HG02588 (cell line): Measurements from ENCODE around the gene ZNF24.

Experiments used
- ATAC-seq: cut with Tn5 transposase; IDR thresholded peaks from one replicate; pipeline ENCODE4 v1.9.1; 2021; ENCODE audit warnings: mild to moderate bottlenecking, moderate library complexity; ENCODE audit not compliant: unreplicated experiment

Gene ZNF24

DNA sequence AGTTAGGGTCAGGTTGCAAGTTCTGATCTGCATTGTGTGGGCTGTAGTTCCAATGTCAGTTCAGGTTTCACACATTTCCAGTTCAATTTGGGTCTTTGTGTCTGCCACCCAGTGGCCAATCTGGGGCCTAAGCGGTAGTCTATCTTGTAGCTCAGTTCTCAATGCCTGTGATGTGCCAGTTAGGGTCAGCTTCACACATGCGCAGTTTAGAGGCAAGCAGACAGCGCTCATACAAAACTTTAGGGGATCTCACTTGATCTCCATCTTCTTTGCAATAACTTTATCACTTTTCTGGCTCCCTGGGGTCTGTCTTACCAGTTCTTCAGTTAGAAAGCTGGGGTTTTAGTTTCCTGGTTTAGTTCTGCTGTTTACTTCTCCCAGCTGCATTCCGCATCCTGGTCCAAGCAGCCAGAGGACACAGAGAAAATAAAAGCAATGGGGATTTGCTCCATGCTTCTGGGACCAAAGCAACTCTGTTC, 11.0 kb upstream of the ZNF24 start:
- ATAC-seq, result peak; percentile 87

DNA sequence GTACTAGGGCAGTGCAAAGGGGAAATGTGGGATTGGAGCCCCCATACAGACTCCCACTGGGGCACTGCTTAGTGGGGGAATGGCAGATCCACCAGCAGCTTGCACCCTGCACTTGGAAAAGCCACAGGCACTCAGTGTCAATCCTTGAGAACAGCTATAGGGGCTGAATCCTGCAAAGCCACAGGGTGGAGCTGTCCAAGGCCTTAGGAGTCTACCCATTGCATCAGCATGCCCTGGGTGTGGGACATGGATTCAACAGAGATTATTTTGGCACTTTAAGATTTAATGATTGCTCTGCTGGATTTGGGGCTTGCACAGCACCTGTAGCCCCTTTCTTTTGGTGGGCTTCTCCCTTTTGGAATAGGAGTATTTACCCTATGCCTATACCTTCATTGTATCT, 8.6 kb upstream of the ZNF24 start:
- no peak for ATAC-seq

DNA sequence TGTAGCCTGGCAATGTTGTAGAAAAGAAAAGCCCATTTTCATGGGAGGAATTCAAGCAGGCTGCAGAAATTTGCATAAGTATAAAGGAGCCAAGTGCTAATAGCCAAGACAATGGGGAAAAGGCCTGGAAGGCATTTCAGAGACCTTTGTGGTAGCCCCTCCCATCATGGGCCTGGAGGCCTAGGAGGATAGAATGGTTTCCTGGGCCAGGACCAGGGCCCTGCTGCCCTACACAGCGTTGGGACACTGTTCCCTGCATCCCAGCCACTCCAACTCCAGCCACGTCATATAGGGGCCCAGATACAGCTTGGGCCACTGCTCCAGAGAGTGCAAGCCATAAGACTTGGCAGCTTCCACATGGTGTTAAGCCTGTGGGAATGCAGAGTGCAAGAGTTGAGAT, 8.1 kb upstream of the ZNF24 start:
- no peak for ATAC-seq

DNA sequence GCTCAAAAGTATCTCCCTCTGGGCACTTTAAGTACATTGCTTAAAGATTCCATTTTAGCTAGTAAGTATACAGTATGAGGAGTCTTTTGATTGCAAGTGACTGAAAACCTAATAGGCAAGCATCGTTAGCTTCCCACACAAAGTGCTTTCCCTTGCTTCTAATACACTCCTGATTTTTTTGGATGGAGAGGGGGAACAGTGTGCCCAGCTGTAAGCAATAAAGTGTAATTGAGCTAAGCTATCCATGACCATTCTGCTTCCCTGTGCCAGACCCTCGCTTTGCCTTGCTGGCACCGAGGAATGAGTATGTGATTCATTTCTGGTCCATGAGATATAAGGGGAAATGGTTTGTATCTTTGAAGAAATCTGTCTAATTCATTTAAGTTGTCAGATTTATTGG, 3.8 kb upstream of the ZNF24 start:
- ATAC-seq, result no peak

DNA sequence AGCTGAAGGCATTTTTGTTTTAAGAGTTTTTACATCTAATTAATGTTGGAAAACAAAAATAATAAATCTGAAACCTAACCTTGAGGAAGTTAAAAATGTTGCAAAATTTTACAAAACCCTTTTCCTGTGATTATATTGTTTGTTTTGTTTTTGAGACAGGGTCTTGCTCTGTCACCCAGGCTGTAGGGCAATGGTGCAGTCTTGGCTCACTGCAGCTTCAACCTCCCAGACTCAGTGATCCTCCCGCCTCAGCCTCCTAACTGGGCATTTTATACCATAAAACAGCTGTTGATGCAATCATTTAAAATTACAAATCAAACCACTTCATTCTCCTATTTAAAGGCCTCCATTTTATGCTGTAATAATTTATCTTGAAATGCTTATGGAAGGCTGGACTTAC, 1.7 kb upstream of the ZNF24 start:
- no peak for ATAC-seq

DNA sequence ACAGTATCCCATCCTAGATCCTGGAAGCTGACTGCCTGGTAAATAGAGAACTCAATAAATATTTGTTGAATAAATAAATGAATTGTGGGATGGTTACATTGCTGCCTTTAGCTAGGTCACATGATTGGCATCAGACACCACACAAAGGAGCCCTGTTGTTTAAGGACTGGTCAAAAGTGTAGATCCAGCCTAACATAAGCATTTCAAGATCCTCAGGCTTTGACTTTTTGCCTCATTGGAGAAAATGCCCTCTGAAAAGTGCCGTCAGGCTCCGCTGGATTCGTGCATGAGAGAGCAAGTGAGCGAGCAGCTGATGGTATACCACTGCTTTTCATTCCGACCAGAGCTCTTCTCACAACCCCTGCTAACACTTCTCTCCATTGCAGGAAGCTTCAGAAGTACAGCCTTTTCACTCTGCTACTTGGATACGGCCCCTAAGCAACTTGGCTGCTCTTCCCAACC, 1.3 kb upstream of the ZNF24 start:
- no peak for ATAC-seq

DNA sequence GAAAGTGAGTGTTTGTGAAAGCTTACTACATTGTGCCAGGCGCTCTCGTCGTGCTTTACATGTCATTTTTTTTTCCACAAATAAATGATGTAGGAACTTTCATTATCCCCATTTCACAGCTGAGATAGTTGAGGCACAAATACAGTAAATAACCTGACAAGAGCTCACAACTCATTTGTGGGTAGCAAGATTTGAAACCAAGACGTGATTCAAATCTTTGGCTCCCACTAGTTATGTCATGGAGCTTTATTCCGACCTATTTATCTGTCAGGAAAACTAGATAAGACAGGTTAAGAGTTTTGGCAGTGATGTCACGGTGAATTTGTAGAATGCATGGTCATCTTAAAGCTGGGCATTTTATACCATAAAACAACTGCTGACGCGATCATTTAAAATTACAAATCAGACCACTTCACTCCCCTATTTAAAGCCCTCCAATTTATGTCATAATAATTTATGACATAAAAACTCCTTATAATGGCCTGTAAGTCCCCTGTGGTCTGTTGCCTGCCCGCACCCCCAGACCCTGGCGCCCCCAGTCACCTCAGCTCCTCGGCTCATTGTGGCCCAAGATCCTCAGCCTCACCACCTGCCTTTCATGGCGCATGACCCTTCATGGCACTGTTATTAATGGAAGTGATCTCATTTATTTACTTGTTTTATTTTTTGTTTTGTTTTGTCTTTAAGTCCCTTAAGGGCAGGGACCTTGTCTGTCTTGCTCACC, 678 bp upstream of the ZNF24 start:
- no peak for ATAC-seq

DNA sequence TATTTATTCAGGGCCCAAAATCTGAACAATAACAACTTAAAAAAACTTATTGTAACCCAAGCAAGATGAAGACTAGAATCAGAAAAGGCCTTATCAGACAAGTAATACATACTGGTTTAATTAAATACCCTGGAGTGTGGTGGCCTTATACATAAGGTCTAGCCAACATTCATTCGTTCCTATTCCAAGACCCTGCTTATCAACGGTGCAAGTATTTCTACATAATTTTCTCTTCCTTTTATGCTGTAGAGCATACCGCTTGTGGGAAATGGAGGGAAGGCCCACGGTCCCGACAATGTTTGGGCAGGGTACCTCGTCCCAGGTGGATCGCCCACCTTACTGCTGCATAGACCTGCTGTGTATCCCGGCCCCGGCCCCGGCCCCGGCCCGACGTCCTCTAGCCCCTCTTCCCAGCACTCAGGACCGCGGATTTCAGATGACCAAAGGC, 708 bp downstream of the ZNF24 start:
- ATAC-seq, result no peak

DNA sequence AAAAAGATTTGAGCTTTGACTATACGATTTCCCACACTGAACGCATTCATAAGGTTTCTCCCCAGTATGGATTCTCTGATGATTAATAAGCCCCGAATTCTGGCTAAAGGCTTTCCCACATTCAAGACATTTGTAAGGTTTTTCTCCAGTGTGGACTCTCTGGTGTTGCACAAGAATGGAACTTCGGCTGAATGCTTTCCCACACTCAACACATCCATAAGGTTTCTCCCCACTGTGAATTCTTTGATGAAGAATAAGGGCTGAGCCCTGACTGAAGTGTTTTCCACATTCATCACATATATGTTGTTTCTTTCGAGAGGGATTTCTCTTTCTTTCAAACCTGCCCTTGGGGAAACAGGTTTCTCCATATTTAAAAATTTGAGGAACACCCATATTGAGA, 6.9 kb downstream of the ZNF24 start:
- no peak for ATAC-seq

DNA sequence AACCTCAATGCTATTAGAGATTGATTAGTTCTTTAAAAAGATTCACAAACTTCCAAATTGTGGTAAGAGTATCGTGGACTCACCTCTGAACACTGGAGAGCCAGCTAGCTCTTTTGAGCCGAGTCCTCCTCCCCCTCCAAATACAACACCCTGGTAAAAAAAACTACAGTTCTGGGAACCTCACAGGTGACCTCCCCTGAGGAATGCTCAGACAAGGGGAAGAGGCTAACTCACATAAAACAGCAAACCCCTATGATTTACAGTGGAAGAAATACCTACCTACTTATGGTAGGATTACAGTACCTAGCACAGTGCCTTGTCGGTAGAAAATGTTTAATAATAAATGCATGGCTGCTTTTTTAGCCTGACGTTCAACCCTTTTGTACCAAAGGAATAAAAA, 8.4 kb downstream of the ZNF24 start:
- no peak for ATAC-seq

DNA sequence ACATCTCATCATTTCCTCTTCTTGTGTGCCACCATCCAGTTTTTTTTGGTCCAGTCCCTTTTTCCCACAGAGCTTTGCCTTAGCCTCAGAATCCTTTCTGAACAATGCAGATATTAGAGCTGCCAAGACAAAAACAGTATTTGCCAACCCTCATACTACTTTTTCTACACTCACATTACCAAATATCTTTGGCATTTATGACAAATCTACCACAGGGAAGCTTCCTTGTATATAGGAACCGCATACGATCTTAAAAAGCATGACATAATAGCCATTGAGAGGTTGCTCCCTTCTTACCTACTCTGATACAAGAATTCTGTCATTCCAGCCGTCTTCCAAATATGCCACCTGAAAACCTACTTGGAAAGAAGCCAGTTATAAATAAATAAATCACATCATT, 9.4 kb downstream of the ZNF24 start:
- no peak for ATAC-seq

DNA sequence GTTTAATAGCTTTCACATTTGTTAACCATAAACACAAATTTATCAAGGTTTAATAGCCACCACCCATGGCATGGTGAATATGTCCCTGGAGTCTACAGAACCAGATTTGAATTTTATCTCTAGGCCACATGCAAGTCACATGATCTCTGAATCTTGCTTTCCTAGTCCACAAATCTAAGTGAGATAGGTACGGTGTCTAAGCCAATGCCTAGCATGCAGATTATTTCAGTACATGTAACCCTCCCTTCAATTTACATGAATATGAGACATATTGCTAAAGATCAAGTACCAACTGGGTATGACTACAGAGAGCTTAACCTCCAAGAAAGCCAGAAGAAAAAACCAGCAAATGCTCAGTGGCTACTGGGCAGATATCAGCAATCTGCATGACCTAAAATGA, 10.0 kb downstream of the ZNF24 start:
- ATAC-seq, result no peak

DNA sequence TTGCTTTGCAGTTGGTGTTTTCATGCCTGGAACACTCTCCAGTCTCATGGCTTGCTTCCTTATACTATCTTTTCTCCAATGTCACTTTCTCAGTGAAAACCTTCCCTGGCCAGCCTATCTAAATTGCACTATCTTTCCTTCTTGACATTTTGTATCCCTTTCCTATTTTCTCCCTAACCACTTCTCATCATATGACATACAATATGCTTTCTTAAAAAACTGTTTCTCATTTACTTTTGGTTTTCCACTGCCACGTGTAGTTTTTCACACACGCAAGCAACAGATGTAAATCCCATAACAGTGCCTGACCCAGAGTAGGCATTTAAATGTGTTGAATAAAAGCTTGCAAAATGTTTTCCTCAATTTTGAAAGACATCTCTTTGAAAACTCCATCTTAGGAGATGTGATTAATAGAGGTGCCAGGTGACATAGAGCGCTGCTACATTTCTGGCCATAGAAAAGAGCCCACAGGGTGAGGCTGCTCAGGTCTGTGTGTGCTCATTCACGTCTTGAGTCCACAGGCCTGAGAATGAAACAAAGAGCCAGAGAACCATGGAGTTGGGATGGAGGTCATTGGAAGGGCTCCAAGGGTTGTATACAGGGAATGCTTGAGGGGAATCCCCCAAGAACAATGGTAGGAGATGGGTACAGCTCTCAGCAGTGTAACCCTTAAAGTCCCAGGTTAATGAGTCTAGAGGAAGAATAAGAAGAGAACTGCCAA, 12.7 kb downstream of the ZNF24 start:
- ATAC-seq, result no peak

DNA sequence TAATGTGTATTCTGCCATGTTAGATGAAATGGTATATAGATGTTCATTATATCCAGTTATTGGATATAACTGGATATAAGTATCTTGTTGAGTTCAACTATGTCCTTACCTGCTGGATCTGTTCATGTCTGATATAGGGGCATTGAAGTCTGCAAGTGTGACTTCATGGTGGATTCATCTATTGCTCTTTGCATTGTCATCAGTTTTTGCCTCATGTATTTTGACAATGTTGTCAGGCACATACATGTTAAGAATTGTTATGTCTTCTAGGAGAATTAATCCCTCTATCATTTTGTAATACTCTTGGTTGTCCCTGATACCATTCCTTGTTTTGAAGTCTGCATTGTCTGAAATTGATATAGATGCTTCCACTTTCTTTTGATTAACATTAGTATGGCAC, 15.4 kb downstream of the ZNF24 start:
- ATAC-seq, result no peak

DNA sequence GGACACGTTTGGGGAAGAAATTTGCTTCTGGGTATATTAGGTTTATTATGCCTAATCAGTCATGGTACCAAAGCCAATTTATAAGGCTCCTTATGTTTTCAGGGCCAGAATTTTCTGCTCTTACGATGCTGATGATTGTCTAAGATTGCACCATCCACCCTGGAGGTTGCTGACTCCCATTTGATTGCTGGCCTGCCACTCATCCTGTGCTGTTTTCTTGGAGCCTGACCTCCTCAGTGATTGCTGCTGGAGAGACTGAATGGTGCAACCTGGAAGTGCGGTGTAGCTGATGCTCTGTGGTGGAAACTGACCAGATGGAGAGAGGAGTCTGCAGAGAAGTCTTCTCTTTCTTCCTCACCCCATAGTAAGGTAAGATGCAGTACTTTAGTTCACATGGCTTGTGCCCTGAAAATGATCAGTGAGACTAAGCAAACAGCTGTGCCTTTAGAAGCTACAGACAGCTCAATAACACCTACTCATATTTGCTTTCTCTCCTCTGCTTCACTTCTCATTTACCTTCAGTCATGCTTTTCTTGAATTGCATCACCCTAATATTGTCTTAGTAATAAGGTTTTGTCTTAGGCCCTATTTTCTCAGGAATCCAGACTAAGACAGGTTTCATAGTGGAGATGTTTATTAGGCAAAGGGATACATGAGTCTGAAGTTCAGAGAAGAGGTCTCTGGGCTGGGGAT, 17.4 kb downstream of the ZNF24 start:
- no peak for ATAC-seq

DNA sequence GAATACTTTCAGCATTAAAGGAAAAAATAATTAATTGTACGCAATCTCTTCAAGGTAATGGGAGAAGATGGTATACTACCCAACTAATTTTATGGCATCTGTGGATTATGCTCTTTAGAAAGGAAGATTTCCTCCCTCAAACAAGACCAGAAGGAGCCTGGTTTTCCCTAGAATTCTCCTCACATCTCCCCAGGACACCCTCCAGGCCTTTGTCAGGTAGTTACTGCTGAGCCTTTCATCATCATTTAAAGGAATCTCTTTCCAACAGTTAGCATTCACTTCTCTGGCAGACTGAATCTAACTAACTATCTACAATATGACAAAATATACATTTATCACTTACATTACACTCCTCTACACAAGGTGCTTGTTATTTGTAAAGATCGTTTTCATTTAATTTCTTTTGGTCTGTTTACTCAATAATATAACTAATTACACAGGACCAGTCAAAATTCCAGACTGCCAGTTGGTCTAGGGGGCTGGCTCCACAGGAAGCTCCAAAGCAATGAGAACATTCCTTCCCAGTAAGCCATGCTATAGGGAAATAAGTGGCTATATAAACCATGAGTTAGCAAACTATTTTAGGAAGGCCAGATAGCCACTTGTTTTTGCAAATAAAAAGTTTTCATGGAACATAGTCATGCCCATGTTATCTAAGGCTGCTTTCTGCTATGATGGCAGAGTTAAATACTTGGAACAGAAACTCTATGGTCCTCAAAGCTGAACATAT, 19.1 kb downstream of the ZNF24 start:
- no peak for ATAC-seq

DNA sequence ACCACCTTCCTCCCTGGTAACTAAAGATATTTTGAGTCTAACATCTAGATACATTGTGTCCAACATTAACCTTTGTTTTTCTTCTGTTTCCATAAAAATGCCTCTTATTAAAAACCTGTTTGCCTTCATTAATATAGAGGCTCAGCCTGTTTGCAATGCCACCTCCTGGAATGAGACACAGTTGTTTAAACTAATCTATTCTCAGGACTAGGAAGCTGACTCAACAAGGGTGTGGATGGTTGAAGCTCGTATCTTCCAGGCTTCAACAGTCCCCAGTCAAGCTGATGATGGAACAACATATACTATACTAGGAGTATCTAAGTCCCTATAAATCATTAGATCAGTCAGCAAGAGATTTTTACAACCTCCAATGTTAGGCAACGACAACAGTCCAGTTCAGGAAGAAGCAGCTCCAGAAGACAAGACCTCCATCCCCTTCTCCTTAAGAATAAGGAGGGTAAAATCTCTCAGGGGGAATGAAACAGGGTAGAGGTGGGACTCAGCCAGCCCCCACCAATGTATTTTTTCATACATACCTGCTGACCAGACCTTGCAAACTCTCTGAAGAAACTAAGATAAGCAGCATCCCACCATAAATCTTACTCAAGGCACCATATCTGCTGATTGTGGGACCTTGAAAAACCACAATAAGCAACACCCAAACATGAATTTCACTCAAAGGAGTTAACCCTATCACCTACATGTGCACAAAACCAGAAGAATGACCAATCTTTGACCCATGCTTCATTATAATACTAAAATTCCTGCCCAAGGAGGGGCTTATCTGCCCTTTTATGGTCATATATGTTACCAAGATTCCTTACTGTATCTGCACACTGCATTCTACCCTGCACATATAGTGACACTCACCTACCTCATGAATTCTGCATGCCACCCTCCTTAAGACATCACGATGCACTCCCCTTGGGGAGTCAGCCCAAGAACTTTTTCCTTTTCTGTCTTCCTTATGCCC, 21.4 kb downstream of the ZNF24 start:
- no peak for ATAC-seq

DNA sequence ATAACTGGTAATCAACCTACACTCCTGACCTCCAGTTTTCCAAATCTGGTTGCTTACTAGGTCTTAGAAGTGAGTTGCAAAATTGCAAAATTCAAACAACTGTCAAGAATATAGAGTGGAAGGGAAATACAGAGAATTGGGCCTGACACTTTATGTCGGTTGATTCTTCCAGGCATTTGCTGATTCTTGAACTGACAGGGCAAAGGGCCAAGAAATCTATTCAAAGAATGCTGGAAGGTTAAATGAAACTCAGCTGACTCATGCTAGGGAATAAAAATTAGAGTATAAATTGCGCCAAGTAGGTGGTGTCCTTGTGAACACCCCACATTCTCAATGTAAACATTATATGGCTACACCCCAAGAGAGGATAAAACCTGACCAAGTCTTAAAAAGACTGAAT, 32.7 kb downstream of the ZNF24 start:
- no peak for ATAC-seq

DNA sequence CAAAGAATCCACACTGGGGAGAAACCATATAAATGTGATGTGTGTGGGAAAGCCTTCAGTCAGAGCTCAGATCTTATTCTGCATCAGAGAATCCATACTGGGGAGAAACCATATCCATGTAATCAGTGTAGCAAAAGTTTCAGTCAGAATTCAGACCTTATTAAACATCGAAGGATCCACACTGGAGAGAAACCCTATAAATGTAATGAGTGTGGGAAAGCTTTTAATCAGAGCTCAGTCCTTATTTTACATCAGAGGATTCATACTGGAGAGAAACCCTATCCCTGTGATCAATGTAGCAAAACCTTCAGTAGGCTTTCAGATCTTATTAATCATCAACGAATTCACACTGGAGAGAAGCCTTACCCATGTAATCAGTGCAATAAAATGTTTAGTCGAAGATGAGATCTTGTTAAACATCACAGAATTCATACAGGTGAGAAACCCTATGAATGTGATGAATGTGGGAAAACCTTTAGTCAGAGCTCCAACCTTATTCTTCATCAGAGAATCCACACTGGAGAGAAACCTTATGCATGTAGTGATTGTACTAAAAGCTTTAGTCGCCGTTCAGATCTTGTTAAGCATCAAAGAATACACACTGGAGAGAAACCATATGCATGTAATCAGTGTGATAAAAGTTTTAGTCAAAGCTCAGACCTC, 37.5 kb downstream of the ZNF24 start:
- ATAC-seq, result no peak
